SK-N-SH (cell line): ENCODE measurements around the gene SPATA32. TPM values are rescaled to one million over a fixed set of nuclear protein-coding genes. Genes with fewer than 3 reads are reported as not detected.

Experiments used
- CTCF ChIA-PET: fragments of 300-600, 350-600 bp; formaldehyde crosslinking; extraction: SDS; loops from one replicate; lab custom pipeline; 2021; lab: Yijun Ruan, JAX
- POLR2A ChIA-PET: fragments of 350-600 bp; sonication (Branson Sonifier 250); formaldehyde crosslinking; extraction: SDS; loops from one replicate; lab custom pipeline; 2020; ENCODE audit warnings: antibody characterized with exemption, inconsistent platforms; lab: Yijun Ruan, JAX
- DNase-seq: peaks from one replicate; pipeline ENCODE4 v3.0.0; 2012
- H2AFZ ChIP-seq: fragments of 200-600 bp; sonication (generic); 2 replicates; pipeline ENCODE4 v1.8.1; 2016; ENCODE audit warnings: antibody characterized with exemption, mild to moderate bottlenecking, low read depth
- H3F3A ChIP-seq: fragments of 200-600 bp; sonication (generic); replicated peaks from 2 replicates; pipeline ENCODE3; 2016; ENCODE audit warnings: antibody characterized with exemption, mild to moderate bottlenecking; ENCODE audit not compliant: insufficient read depth
- H3K27ac ChIP-seq, 2 experiments: fragments of 200-500 bp in 1 of 2; fragments of 200-600 bp in 1 of 2; sonication (Bioruptor generic) in 1 of 2; sonication (generic), shearing (Covaris generic) in 1 of 2; 2 replicates each; pipeline versions ENCODE4 v1.5.1 to v1.6.1; 2014 to 2016; ENCODE audit warnings: low read depth in 2 of 2, inconsistent platforms in 1 of 2, low read length in 1 of 2, mild to moderate bottlenecking in 1 of 2, mixed read lengths in 1 of 2
- H3K27me3 ChIP-seq: fragments of 200-600 bp; sonication (generic), shearing (Covaris generic); 2 replicates; pipeline ENCODE4 v1.6.1; 2016; ENCODE audit warnings: mixed run types; ENCODE audit not compliant: insufficient read depth
- H3K36me3 ChIP-seq, 2 experiments: fragments of 200-500 bp in 1 of 2; fragments of 200-600 bp in 1 of 2; sonication (Bioruptor generic) in 1 of 2; sonication (generic) in 1 of 2; replicated peaks in 1 of 2; 2 replicates each; pipeline versions ENCODE3 to v1.5.1; 2014 to 2016; ENCODE audit warnings: low read length in 1 of 2, mild to moderate bottlenecking in 1 of 2; ENCODE audit not compliant: insufficient read depth in 2 of 2, control insufficient read depth in 1 of 2
- H3K4me1 ChIP-seq, 2 experiments: fragments of 200-500 bp in 1 of 2; fragments of 200-600 bp in 1 of 2; sonication (Bioruptor generic) in 1 of 2; sonication (generic), shearing (Covaris generic) in 1 of 2; 2 replicates each; pipeline versions ENCODE4 v1.5.1 to v1.6.1; 2014 to 2016; ENCODE audit warnings: low read depth in 1 of 2, low read length in 1 of 2, mixed run types in 1 of 2; ENCODE audit not compliant: insufficient read depth in 2 of 2, control insufficient read depth in 1 of 2
- H3K4me2 ChIP-seq: fragments of 200-600 bp; sonication (generic), shearing (Covaris generic); 2 replicates; pipeline ENCODE4 v1.6.1; 2017; ENCODE audit warnings: mixed run types
- H3K4me3 ChIP-seq, 2 experiments: fragments of 200-500 bp in 1 of 2; fragments of 200-600 bp in 1 of 2; sonication (Bioruptor generic) in 1 of 2; sonication (generic), shearing (Covaris generic) in 1 of 2; 2 replicates each; pipeline versions ENCODE4 v1.5.1 to v1.8.1; 2014 to 2016; ENCODE audit warnings: low read depth in 2 of 2, inconsistent platforms in 1 of 2, low read length in 1 of 2, mild to moderate bottlenecking in 1 of 2, mixed read lengths in 1 of 2, moderate library complexity in 1 of 2
- H3K79me2 ChIP-seq: fragments of 200-600 bp; sonication (generic); 2 replicates; pipeline ENCODE4 v1.8.1; 2017; ENCODE audit warnings: mild to moderate bottlenecking; ENCODE audit not compliant: insufficient read depth
- H3K9ac ChIP-seq: fragments of 200-600 bp; sonication (generic); 2 replicates; pipeline ENCODE4 v1.6.1; 2017; ENCODE audit warnings: mixed run types
- H3K9me2 ChIP-seq: fragments of 200-600 bp; sonication (generic); 2 replicates; pipeline ENCODE4 v1.6.1; 2017; ENCODE audit warnings: mixed run types
- H3K9me3 ChIP-seq: fragments of 200-600 bp; sonication (generic); 2 replicates; pipeline ENCODE4 v1.6.1; 2017; ENCODE audit warnings: mixed run types, mild to moderate bottlenecking, moderate library complexity
- H4K20me1 ChIP-seq: fragments of 200-600 bp; sonication (generic); 2 replicates; pipeline ENCODE4 v1.6.1; 2017; ENCODE audit warnings: mild to moderate bottlenecking, mixed run types; ENCODE audit not compliant: insufficient read depth
- IRF3 ChIP-seq: fragments of 150-350 bp; IDR thresholded peaks from 2 replicates; pipeline ENCODE4 v1.6.1; 2016; ENCODE audit warnings: mild to moderate bottlenecking, low read depth, low read length
- JUND ChIP-seq: IDR thresholded peaks from 2 replicates; pipeline ENCODE4 v1.4.0; 2012
- MEF2A ChIP-seq: IDR thresholded peaks from 2 replicates; pipeline ENCODE4 v1.4.0; 2012; ENCODE audit warnings: low read depth, borderline replicate concordance
- NFIC ChIP-seq: IDR thresholded peaks from 2 replicates; pipeline ENCODE4 v1.4.0; 2012; ENCODE audit warnings: borderline replicate concordance
- RAD21 ChIP-seq: IDR thresholded peaks from 2 replicates; pipeline ENCODE4 v1.6.1; 2012; ENCODE audit warnings: mild to moderate bottlenecking, low read length
- RXRA ChIP-seq: IDR thresholded peaks from 2 replicates; pipeline ENCODE4 v1.4.0; 2012; ENCODE audit warnings: low read depth, mild to moderate bottlenecking, borderline replicate concordance
- SMC3 ChIP-seq: IDR thresholded peaks from 2 replicates; pipeline ENCODE4 v1.6.1; 2012; ENCODE audit warnings: low read depth, low read length, improper control_type of control experiment
- TEAD4 ChIP-seq: IDR thresholded peaks from 2 replicates; pipeline ENCODE4 v1.4.0; 2012; ENCODE audit warnings: mild to moderate bottlenecking, borderline replicate concordance; ENCODE audit not compliant: insufficient read depth
- WGBS: methylation state at CpG from one replicate; pipeline ENCODE4 v1.1.6; 2017; ENCODE audit warnings: low lambda C conversion rate; 5-methylcytosine and 5-hydroxymethylcytosine counted together
- polyA plus RNA-seq, 3 experiments: library from polyadenylated mRNA; depleted of rRNA; stranded (reverse); fragments of >200 nt; gene quantifications; 2 replicates each; pipeline ENCODE4 v1.2.3, GENCODE V29; 2012
- TF ChIP-seq, protein P1 (sequence below): IDR thresholded peaks from 2 replicates; pipeline ENCODE4; 2012
- TF ChIP-seq, protein P2 (sequence below): fragments of 200-600 bp; sonication (generic); IDR thresholded peaks from 2 replicates; pipeline ENCODE4 v1.6.1; 2017; ENCODE audit warnings: antibody characterized with exemption, mild to moderate bottlenecking, moderate library complexity
- TF ChIP-seq, protein P3 (sequence below): IDR thresholded peaks from 2 replicates; pipeline ENCODE4 v1.4.0; 2012; ENCODE audit warnings: low read depth

SPATA32 gene
- polyA plus RNA-seq, 1 of the 3 experiments (the other 2 are of a cell fraction): not detected

DNA sequence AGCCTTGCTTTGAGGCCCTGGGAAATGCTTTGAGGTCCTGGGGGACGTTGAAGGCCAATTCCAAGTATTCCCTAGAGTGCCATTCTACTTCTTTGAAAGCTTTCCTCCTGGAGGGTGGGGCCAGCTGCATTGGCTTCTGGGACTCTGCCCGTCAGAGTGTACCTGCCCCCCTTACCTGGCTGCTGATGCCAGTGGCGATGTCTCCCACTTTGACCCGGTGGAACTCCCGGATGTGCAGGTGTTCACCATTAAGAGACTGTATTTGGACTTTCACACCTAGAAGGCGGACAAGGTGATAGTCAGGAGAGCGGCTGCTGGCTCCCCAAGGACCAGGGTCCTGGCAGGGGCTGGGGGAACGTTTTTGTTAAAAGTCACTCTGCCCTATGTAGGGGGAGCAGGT lies 3.1 kb upstream of the SPATA32 start:
- Histone ChIP-seq H2AFZ (no peak overlapping the region), H3K27ac (peak overlapping the region in 1 of 2 experiments; percentile 84; a peak in 1 of 4 replicates), H3K36me3 (peaks cover 42 to 59% of the 10 kb centered on the region in 2 experiments), H3K9me3 (no peaks in the 10 kb centered on the region), H3K4me2 (no peak overlapping the region), H3K4me3 (no peak overlapping the region), H4K20me1 (peaks cover 36% of the 10 kb centered on the region), H3K9ac (no peak overlapping the region), H3F3A (peaks cover 41% of the 10 kb centered on the region), H3K79me2 (no peaks in the 10 kb centered on the region), H3K27me3 (no peaks in the 10 kb centered on the region), H3K4me1 (peaks cover 0 to 9% of the 10 kb centered on the region in 2 experiments; a peak in 3 of 4 replicates), H3K9me2 (no peaks in the 10 kb centered on the region)
- no peak for DNase-seq
- WGBS: 82% methylated on average over 6 of the region's 8 CpGs
- ChIA-PET POLR2A (no interaction called here), CTCF (interaction anchor here (0.9 to 3.2 kb wide), 5 partner anchors 13 to 120 kb away, joined by 3 to 15 read pairs (median 8); no protein-coding TSS in a partner anchor)
- TF ChIP-seq, protein P1, sequence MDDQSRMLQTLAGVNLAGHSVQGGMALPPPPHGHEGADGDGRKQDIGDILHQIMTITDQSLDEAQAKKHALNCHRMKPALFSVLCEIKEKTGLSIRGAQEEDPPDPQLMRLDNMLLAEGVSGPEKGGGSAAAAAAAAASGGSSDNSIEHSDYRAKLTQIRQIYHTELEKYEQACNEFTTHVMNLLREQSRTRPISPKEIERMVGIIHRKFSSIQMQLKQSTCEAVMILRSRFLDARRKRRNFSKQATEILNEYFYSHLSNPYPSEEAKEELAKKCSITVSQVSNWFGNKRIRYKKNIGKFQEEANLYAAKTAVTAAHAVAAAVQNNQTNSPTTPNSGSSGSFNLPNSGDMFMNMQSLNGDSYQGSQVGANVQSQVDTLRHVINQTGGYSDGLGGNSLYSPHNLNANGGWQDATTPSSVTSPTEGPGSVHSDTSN: no peak
- TF ChIP-seq, protein P2, sequence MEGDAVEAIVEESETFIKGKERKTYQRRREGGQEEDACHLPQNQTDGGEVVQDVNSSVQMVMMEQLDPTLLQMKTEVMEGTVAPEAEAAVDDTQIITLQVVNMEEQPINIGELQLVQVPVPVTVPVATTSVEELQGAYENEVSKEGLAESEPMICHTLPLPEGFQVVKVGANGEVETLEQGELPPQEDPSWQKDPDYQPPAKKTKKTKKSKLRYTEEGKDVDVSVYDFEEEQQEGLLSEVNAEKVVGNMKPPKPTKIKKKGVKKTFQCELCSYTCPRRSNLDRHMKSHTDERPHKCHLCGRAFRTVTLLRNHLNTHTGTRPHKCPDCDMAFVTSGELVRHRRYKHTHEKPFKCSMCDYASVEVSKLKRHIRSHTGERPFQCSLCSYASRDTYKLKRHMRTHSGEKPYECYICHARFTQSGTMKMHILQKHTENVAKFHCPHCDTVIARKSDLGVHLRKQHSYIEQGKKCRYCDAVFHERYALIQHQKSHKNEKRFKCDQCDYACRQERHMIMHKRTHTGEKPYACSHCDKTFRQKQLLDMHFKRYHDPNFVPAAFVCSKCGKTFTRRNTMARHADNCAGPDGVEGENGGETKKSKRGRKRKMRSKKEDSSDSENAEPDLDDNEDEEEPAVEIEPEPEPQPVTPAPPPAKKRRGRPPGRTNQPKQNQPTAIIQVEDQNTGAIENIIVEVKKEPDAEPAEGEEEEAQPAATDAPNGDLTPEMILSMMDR: no peak
- no peak for TF ChIP-seq NFIC
- no peak for TF ChIP-seq JUND

GRCh38 chr17:45264430-45264829 lies 2.5 kb upstream of the SPATA32 start:
- H3K4me1 ChIP-seq: peaks cover 0 to 9% of the 10 kb centered on the region in 2 experiments; a peak in 3 of 4 replicates
- CTCF ChIA-PET: interaction anchor here (0.9 to 3.0 kb wide), 3 partner anchors 17 to 121 kb away, joined by 3 to 13 read pairs (median 3); no protein-coding TSS in a partner anchor
- no peak for DNase-seq
- peaks cover 36% of the 10 kb centered on the region for H4K20me1 ChIP-seq
- no peaks in the 10 kb centered on the region for H3K9me3 ChIP-seq
- no peak overlapping the region for H3K4me3 ChIP-seq
- POLR2A ChIA-PET: no interaction called here
- no peak overlapping the region for H3K27ac ChIP-seq
- no peak overlapping the region for H3K9ac ChIP-seq
- peaks cover 42% of the 10 kb centered on the region for H3F3A ChIP-seq
- H3K27me3 ChIP-seq: no peaks in the 10 kb centered on the region
- no peak overlapping the region for H2AFZ ChIP-seq
- peaks cover 38 to 54% of the 10 kb centered on the region in 2 experiments for H3K36me3 ChIP-seq
- WGBS: 90% methylated on average over 2 of the region's 14 CpGs
- no peaks in the 10 kb centered on the region for H3K9me2 ChIP-seq
- H3K79me2 ChIP-seq: no peaks in the 10 kb centered on the region
- H3K4me2 ChIP-seq: no peak overlapping the region
- no peak for TF ChIP-seq RAD21
- no peak for TF ChIP-seq IRF3
- no peak for TF ChIP-seq TEAD4
- TF ChIP-seq, protein P3, sequence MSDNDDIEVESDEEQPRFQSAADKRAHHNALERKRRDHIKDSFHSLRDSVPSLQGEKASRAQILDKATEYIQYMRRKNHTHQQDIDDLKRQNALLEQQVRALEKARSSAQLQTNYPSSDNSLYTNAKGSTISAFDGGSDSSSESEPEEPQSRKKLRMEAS: no peak
- TF ChIP-seq MEF2A: no peak
- TF ChIP-seq RXRA: no peak
- no peak for TF ChIP-seq SMC3
- TF ChIP-seq JUND: no peak
